ENCODE measurements around the gene CAVIN1.
A peak's percentile ranks its signal among the peaks of the same experiment; 100 is the strongest.
"Not testable (repeated sequence)": the region's sequence is repeated elsewhere in the genome, so short reads cannot be mapped to it uniquely, and the experiment has no call there.

The CAVIN1 gene

GRCh38 chr17:42404326-42405055, 18.6 kb downstream of the CAVIN1 start:
- no peak for DNase-seq

DNA sequence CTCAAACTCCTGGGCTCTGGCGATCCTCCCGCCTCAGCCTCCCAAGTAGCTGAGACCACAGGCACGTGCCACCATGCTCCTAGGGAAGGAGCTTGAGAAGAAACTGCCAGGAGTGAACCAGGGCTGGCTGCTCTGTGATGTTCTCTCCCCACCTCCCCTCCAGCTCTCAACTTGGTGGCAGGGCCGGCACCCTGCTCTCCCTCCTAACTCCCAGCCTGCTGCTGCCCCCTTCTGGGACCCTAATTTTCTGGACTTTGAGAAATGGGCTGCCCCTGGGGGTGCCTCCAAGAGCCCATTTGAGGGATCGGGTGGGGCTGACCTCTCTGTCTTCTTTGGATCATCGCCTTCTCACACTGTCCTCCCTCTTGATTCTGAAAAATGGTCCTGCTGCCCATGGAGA, 19.9 kb downstream of the CAVIN1 start:
- no peak for DNase-seq

DNA sequence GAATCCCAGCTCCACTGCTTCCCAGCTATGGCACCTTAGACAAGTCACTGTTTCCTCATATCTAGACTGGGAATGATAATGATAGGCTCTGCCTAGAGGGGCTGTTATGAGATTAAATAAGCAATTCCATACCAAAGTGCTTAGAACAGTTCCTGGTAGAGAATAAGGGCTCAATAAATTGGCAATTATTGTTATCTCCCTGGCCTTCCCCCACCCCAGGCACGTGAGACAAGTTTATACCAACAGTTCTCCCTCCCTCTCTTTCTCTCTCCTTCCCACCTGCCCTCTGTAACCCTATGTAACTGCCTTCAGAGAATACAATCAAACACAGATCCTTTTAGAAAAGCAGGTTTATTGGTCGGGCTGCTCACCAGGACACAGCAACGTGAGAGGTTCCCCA, 20.9 kb downstream of the CAVIN1 start:
- no peak for DNase-seq

GRCh38 chr17:42400844-42401375, 22.1 kb downstream of the CAVIN1 start:
- DNase-seq, result not testable (repeated sequence)

DNA sequence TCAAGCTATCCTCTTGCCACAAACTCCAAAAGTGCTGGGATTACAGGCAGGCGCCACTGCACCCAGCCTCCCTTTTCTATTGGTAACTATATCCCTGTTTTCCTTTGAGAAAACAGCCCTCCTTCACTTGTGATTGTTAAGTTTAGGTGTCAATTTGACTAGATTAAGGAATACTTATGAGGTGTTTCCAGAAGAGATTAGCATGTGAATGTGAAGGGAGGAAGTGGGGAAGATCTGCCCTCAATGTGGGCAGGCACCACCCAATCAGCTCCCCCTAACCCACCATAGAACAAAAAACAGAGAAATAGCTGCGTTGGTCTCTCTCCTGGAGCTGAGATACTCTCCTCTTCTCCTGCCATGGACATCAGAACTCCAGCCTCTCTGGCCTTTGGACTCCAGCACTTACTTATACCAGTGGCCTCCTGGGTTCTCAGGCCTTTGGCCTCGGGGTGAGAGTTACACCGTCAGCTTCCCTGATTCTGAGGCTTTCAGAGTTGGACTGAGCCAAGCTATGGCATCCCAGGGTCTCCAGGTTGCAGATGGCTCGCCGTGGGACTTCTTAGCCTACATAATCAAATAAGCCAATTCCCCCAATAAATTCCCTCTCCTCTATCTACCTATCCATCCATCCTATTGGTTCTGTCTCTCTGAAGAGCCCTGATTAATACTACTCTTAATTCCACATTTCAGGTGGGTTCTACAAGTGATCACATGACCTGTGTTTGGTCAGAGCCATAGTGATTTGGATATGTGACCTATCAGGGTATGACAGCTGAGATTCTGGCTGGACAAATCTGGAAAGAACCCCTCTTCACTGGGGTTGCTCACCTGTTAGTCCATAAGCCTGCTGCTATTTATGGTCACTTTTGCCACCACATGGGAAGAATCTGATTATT, 22.9 kb downstream of the CAVIN1 start:
- no peak for DNase-seq

DNA sequence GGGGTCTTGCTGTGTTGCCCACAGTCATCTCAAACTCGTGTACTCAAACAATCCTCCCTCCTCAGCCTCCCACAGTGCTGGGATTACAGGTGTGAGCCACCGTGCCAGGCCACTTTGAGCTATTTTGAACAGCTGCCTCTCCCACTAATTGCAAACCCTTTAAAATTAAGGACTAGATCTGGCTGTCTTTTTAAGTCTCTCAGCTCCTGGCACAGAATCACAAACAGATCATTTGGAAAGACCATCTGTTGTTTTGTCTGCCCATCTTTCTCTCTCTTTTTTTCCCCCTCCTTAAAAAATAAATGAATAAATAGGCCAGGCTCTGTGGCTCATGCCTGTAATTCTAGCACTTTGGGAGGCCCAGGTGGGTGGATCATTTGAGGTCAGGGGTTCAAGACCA, 23.9 kb downstream of the CAVIN1 start:
- no peak for DNase-seq

GRCh38 chr17:42395601-42396000, 27.5 kb downstream of the CAVIN1 start:
- not testable (repeated sequence) for DNase-seq

DNA sequence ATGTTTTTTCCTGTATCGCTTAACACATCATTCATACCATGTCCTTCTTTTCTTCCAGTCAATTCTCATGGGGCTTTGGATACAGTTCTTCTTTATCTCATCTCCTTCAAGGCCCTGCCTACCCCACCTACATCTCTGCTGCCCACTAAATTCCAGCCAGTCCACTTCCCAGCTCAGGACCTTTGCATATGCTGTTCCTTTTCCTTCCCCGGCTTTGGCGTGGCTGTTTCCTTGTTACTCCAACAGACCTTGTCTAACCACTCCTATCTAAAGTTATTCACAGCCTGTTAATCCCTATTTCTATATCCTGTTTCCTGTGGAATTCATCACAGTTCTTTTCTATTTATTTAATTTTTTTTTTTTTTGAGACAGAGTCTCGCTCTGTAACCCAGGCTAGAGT, 28.2 kb downstream of the CAVIN1 start:
- DNase-seq, result no peak

DNA sequence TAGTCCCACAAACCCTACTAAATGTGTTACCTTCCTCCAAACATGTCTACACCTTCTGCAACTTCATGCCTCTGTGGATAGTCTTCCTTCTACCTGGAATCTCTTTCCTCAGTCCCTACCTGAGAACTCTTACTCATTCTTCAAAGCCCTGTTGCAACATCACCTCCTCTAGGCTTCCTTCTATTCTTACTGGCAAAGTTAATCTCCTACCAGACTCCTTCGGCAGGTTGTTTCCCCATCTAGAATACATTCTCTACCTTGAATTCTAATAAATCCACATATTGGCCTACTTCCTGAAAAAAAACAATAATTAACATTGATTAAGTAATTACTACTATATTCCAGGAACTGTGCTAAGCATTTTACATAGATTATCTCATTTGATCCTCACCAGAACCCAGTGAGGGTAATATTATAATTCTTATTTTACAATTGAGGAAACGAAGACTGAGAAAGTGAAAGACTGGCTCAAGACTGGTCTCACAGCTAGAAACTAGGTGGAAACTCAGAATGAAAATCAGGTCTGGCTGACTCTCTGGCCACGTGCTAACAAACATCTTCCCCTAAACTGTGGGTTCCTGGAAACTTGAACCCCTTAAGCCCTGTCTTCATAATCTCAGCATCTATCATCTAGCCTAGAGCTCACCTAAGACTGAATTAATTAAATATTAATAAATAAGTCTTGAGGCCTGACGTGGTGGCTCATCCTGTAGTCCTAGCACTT, 30.2 kb downstream of the CAVIN1 start:
- DNase-seq, result no peak

DNA sequence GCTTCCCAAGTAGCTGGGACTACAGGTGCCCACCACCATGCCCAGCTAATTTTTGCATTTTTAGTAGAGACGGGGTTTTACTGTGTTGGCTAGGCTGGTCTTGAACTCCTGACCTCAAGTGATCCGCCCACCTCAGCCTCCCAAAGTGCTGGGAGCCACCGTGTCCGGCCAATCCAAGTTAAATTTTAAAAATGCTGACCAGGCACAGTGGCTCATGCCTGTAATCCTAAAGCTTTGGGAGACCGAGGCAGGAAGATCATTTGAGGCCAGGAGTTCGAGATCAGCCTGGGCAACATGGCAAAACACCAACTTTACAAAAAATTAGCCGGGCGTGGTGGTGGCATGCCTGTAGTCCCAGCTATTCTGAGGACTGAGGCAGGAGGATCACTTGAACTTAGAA, 31.6 kb downstream of the CAVIN1 start:
- DNase-seq, result not testable (repeated sequence)

DNA sequence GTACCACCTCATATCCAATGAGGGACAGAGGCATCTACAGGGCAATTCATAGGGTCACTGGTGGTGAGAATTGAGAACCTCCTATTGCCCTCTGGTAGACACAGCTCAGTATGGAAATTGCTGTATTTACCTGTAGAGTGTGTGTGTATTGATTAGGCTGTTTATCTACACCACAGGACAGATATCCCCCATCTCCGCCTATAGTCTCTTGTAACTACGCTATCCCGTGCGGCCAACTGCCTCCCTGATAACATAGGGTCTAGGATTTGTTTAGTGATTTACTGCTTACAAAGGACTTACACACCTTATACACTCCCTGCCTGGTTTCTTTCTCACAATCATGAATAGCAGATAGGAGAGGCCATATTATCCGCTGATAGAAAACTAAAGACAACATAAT, 33.2 kb downstream of the CAVIN1 start:
- no peak for DNase-seq

- DNase-seq, result no peak
Observed at GRCh38 chr17:42389135-42389417, 34.0 kb downstream of the CAVIN1 start.

DNA sequence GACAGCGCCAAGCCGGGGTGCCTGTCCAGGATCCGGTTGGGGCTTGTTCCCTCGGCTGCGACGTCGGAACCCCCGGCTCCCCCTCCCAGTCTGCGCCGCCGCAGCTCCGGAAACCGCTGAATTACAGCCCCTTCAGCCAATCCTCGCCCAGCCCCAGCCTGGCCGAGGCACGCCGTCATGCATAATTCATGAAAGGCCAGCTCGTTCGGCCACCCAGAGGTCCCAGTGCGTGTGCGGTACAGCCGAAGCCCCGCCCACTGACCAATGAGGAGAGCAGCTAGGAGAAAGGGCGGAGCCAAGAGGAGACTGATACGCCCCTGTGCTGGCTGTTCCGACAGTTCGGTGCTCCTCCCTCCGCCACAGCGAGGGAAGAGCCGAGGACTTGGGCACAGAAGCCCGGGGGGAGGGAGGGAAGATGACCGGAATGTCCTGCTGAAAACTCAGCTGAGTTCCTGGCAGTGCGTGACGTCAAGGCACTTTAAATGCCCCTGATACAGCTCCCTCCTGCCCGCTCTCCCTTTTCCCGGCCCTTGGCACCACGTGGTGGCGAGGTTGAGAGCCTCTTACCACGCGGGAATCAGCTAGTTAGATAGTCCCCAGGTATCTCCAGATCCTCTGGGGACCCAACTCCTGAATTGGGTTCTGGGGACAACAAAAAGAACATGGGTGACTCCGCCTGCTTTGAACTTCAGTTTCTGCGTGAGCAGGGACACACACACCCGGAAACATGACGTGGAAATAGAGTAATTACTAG, 34.5 kb downstream of the CAVIN1 start, which contains the start of gene STAT3:
Gene STAT3, minus strand, starts transcription at position 62 of the 754 bp plus-strand sequence. CDS start 39,926 bp downstream, outside the sequence.
- DNase-seq, result peak; percentile 100

DNA sequence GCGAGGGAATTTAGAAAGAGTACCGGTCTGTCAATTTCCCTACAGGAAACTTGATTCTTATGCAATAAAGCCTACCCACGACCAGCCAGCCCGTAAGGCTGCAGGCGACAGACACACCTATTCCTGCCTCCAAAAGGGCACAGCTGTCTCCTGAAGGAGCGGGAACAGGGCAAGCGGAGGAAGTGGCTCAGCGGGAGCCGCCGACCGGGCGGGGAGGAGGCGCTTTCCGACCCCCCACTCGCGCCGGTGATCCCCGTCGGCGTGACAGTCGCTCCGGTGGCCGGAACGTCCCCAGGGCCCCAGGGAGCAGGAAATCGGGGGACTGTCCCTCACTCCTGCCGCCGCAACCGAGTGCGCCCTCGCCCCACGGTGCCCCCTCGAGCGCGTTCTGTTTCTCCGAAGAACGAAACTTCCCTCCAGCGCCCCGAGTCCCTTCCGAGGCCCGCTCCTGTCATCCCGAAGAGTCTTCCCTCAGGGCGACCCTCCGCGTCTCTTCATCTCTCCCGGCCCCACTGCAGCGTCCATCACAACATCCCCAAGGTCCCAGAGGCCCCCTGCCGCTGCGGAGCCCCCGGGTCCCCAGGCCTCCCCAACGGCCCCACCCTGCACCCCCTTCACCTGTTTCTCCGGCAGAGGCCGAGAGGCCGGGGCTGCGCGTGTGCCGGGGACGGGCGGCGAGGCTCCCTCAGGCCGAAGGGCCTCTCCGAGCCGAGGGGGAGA, 35.2 kb downstream of the CAVIN1 start:
- DNase-seq, result peak; percentile 33

- DNase-seq, result no peak
Observed at GRCh38 chr17:42386777-42387657, 36.0 kb downstream of the CAVIN1 start.

DNA sequence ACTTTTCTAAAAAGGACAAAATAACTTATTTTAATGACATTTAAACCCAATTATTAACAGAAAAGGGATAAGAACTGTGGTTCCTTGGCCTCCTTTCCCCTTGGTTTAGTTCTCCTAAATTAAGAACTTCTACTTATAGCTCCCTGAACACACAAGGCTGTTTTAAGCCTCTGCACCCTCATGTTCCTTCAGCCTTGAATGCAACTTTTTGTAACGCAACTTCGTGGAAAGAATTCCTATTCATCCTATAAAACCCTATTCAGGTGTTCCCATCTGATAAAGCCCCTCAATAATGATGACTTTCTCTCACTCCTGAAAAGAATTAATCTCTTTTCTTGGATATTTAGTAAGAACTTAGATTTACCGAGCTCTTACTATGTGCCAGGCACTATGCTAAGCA, 41.2 kb downstream of the CAVIN1 start:
- no peak for DNase-seq

DNA sequence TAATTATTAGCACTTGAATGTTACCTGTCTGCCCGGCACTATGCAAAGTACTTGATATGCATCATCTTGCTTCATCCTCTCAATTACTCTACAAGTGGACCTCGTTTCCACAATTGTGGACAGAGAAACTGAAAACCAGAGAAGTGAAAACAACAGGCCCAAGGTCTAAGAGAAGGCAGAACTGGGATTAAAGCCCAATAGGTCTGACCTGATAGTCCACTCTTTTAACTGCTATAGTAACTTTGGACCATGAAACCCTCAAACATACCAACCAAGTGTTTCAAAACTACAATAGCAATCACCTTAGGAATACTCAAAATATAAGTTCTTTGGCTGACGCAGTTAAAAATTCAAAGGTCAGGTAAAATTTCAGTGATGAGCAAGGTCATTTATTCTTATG, 42.1 kb downstream of the CAVIN1 start:
- no peak for DNase-seq

DNA sequence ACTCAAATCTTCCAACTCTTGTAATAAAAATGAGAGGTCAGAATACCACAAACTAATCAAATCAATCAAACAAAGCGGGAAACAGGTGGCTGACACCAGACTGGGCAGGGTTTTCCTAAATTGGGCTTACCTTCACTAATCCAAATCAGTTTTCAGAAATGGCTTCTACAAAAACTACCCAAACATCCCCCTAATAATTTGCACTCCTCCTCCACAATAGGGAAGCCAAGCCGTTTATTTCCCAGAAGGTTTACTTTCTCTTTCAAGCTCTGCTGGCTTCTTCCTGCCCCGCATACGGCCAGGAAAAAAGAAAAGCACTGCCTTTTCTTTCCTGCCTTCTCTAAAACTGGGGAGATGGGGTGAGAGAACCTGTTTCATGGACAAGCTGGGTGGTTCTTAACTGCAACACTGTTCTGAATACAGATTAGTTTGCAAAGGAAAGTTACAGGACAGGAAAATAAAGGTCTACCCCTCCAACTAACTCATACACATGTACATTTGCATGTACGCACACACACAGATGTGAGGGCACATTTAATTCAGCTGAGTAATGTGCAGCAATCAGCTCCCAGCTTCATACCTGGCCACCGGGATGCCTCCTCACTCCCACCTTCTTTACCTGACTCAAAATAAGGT, 44.0 kb downstream of the CAVIN1 start:
- peak; percentile 26 for DNase-seq

GRCh38 chr17:42378359-42378958, 44.6 kb downstream of the CAVIN1 start:
- DNase-seq, result no peak

DNA sequence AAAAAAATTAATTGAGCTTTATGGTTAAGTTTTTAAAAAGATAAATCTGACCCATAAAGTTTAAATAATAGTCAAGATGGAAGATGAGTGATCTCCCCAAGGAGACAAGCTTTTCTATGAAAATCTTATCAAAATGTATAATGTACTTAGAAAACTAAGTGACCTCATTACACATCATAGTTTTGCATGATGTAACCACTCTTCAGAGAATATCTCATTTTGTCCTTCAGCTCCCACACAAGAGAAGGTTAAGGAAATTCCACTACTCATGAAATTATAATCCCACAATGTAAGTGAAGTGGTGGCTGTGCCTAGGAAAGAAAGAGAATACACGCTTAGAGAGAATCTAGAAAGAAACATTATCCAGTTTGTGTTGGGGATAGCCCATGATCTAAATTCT, 49.2 kb downstream of the CAVIN1 start:
- no peak for DNase-seq
